Esophagus squamous epithelium (tissue), 5 donors: ENCODE data around the gene MRPL18. TPM values are rescaled to one million over a fixed set of nuclear protein-coding genes. Genes with fewer than 3 reads are reported as not detected.

Experiments used
- DNase-seq: peaks from one replicate; lab custom pipeline; 2025; lab: John Stamatoyannopoulos, UW
- H3K27ac ChIP-seq, 4 donors: fragments of 200-600 bp; sonication (generic); one replicate each; pipeline ENCODE4 v1.5.1; 2016 to 2019; ENCODE audit warnings: mild to moderate bottlenecking in 1 of 4
- H3K27me3 ChIP-seq, 4 donors: fragments of 200-600 bp; sonication (generic); 1 replicate in 3 of 4; 2 replicates in 1 of 4; pipeline versions ENCODE4 v1.5.1 to v1.6.0; 2017 to 2021; ENCODE audit warnings: antibody characterized with exemption in 1 of 4
- H3K36me3 ChIP-seq, 3 donors: fragments of 200-600 bp; sonication (generic); one replicate each; pipeline ENCODE4 v1.5.1; 2016 to 2019
- H3K4me1 ChIP-seq, 3 donors: fragments of 200-600 bp; sonication (generic); one replicate each; pipeline ENCODE4 v1.5.1; 2017 to 2019
- H3K4me3 ChIP-seq, 4 donors: fragments of 200-600 bp; sonication (generic); 1 replicate in 3 of 4; 2 replicates in 1 of 4; pipeline ENCODE4 v1.5.1; 2016 to 2019; ENCODE audit warnings: mild to moderate bottlenecking in 2 of 4, moderate library complexity in 1 of 4
- H3K9me3 ChIP-seq, 3 donors: fragments of 200-600 bp; sonication (generic); one replicate each; pipeline ENCODE4 v1.5.1; 2016 to 2019
- CTCF ChIP-seq, 6 experiments: fragments of 450-650 bp in 4 of 6; fragments of 200-600 bp in 2 of 6; sonication (generic) in 2 of 6; IDR thresholded peaks; one replicate each; pipeline ENCODE4 v1.5.1; 2016 to 2019; ENCODE audit warnings: antibody characterized with exemption in 6 of 6, mild to moderate bottlenecking in 4 of 6, moderate library complexity in 4 of 6
- POLR2A ChIP-seq, 4 donors: fragments of 450-650 bp; IDR thresholded peaks; one replicate each; pipeline ENCODE4 v1.6.1; 2017; ENCODE audit warnings: antibody characterized with exemption in 4 of 4, mild to moderate bottlenecking in 4 of 4, moderate library complexity in 3 of 4
- WGBS, 2 donors: methylation state at CpG; one replicate each; pipeline ENCODE4 v1.1.5; 2018; 5-methylcytosine and 5-hydroxymethylcytosine counted together
- intact Hi-C: fragments of 100-400 bp; cut with DNase I; formaldehyde crosslinking; loops from one replicate; pipeline ENCODE4 v1.15.0; 2022
- small RNA-seq, 4 donors: library from RNA; depleted of rRNA; stranded (forward); fragments of <200 nt; gene quantifications; one replicate each; pipeline ENCODE3, GENCODE V24; 2016
- total RNA-seq, 4 donors: library from RNA; depleted of rRNA; stranded (reverse); fragments of >200 nt; gene quantifications; one replicate each; pipeline ENCODE4 v1.1.0, GENCODE V29; 2016
- donor health status: DM: yes; HTN: yes; CAD: no.

The MRPL18 gene
- total RNA-seq, 4 donors from 2014 or later, result 46.9 to 94.2 (median 56.0) TPM

GRCh38 chr6:159838020-159838744 lies 47.9 kb downstream of the MRPL18 start:
- intact Hi-C loops, result no loop called here
- Histone ChIP-seq H3K27ac (no peak overlapping the region), H3K4me1 (peaks cover 0 to 3% (median 0%) of the 10 kb centered on the region in 3 donors), H3K27me3 (no peaks in the 10 kb centered on the region), H3K36me3 (no peaks in the 10 kb centered on the region), H3K9me3 (no peaks in the 10 kb centered on the region), H3K4me3 (no peak overlapping the region)
- TF ChIP-seq POLR2A (IDR thresholded peaks at IDR 0.05), result no peak
- TF ChIP-seq CTCF (IDR thresholded peaks at IDR 0.05), result no peak
- no peak for DNase-seq
- WGBS, 2 donors, result 72 to 78% methylated on average over 7 of the region's 7 CpGs

- Histone ChIP-seq H3K27me3 (no peaks in the 10 kb centered on the region), H3K36me3 (no peaks in the 10 kb centered on the region), H3K4me1 (no peaks in the 10 kb centered on the region), H3K27ac (no peak overlapping the region), H3K9me3 (no peaks in the 10 kb centered on the region), H3K4me3 (no peak overlapping the region)
- WGBS, 2 donors, result 57 to 62% methylated on average over 3 to 4 of the region's 4 CpGs
- intact Hi-C loops, result no loop called here
- TF ChIP-seq POLR2A (IDR thresholded peaks at IDR 0.05), result no peak
- TF ChIP-seq CTCF (IDR thresholded peaks at IDR 0.05), result no peak
- DNase-seq, result no peak
These were observed 51.8 kb downstream of the MRPL18 start for GRCh38 chr6:159842035-159842434.

- no peak for TF ChIP-seq CTCF (IDR thresholded peaks at IDR 0.05)
- TF ChIP-seq POLR2A (IDR thresholded peaks at IDR 0.05), result no peak
- no peaks in the 10 kb centered on the region for H3K27me3 ChIP-seq
- H3K27ac ChIP-seq, result no peak overlapping the region
- intact Hi-C loops, result no loop called here
- H3K4me3 ChIP-seq, result no peak overlapping the region
- DNase-seq, result no peak
- 80 to 83% methylated on average over 4 to 5 of the region's 13 CpGs for WGBS, 2 donors
- no peaks in the 10 kb centered on the region for H3K4me1 ChIP-seq
- H3K36me3 ChIP-seq, result no peaks in the 10 kb centered on the region
- peaks cover 0 to 16% (median 2%) of the 10 kb centered on the region in 3 donors for H3K9me3 ChIP-seq
These were observed 54.7 kb downstream of the MRPL18 start for GRCh38 chr6:159844737-159845645.

Small RNA genes within 50 kb of the gene (small RNA-seq; reads per million reads assigned to genes)
- gene SNORA20 (95.4 to 139 (median 99.8) reads per million in 4 donors), gene SNORA29 (0 reads per million in 4 donors)

Other genes starting within 250 kb of the MRPL18 start
- 100 to 1,000 TPM; 227 to 792 (median 519) TPM for gene SOD2, start 97.2 kb upstream of the MRPL18 start, total RNA-seq
- 100 to 1,000 TPM in 1 of 4 donors, 10 to 100 TPM in 3; 45.0 to 105 (median 82.6) TPM for gene WTAP, start 63.0 kb upstream of the MRPL18 start, total RNA-seq
- gene ACAT2, start 28.4 kb upstream of the MRPL18 start, total RNA-seq, result 10 to 100 TPM; 24.9 to 56.8 (median 40.8) TPM
- gene TCP1, start 865 bp upstream of the MRPL18 start, total RNA-seq, result 100 to 1,000 TPM in 3 of 4 donors, 10 to 100 TPM in 1; 75.1 to 189 (median 172) TPM
- gene PNLDC1, start 9.8 kb downstream of the MRPL18 start, total RNA-seq, result not detected
- gene MAS1, start 100.5 kb downstream of the MRPL18 start, total RNA-seq, result not detected
- 10 to 100 TPM; 38.2 to 56.1 (median 52.0) TPM for gene IGF2R, start 178.6 kb downstream of the MRPL18 start, total RNA-seq